ENCODE results near the gene TRIM3.

Gene TRIM3

DNA sequence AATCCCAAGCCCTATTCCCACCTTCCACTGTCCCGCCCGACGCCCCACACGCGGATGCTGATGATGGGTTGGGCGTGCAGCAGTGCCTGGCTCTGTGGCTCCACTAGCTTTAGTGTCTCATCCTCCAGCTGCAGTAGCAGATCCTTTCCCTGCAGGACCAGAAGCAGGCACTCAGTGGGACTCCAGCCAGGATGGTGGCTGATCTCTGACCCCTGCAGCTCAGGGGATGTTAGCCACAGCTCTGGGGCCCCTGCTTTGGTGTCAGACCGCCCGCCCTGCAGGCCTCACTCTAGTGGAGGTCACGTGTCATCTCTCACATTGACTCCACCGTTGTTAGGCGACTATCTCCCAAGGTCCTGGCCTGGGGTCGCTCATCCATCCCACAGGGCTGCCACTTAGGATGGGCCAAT, 71.7 kb downstream of the TRIM3 start:
- H3K4me3 ChIP-seq (ENCODE audit: low read depth, low read length), result no peak overlapping the region
- CTCF ChIA-PET, result interaction anchor here (0.9 to 2.6 kb wide), 7 partner anchors 10 to 49 kb away, joined by 3 to 10 read pairs (median 3); partner anchors contain the start of gene HPX
- TF ChIP-seq, protein P1, sequence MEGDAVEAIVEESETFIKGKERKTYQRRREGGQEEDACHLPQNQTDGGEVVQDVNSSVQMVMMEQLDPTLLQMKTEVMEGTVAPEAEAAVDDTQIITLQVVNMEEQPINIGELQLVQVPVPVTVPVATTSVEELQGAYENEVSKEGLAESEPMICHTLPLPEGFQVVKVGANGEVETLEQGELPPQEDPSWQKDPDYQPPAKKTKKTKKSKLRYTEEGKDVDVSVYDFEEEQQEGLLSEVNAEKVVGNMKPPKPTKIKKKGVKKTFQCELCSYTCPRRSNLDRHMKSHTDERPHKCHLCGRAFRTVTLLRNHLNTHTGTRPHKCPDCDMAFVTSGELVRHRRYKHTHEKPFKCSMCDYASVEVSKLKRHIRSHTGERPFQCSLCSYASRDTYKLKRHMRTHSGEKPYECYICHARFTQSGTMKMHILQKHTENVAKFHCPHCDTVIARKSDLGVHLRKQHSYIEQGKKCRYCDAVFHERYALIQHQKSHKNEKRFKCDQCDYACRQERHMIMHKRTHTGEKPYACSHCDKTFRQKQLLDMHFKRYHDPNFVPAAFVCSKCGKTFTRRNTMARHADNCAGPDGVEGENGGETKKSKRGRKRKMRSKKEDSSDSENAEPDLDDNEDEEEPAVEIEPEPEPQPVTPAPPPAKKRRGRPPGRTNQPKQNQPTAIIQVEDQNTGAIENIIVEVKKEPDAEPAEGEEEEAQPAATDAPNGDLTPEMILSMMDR (IDR thresholded peaks at IDR 0.05; ENCODE audit: insufficient read depth, low read length, missing control alignments), result no peak
- POLR2A ChIA-PET, result interaction anchor here (1.0 to 1.1 kb wide), 2 partner anchors 12 to 80 kb away, joined by 3 read pairs; partner anchors contain the start of gene SMPD1
- DNase-seq (ENCODE audit: low read depth, low spot score), result no peak

- TF ChIP-seq, protein P1 (IDR thresholded peaks at IDR 0.05; ENCODE audit: insufficient read depth, low read length, missing control alignments), result no peak
- DNase-seq (ENCODE audit: low read depth, low spot score), result no peak
- no peak overlapping the region for H3K4me3 ChIP-seq (ENCODE audit: low read depth, low read length)
- ChIA-PET POLR2A (interaction anchor here (1.0 to 1.1 kb wide), 2 partner anchors 11 to 80 kb away, joined by 3 read pairs; partner anchors contain the start of gene SMPD1), CTCF (interaction anchor here (1.0 to 2.4 kb wide), 4 partner anchors 10 to 48 kb away, joined by 3 to 9 read pairs (median 4); no protein-coding TSS in a partner anchor)
Observed at GRCh38 chr11:6401464-6401863, 72.3 kb downstream of the TRIM3 start.

DNA sequence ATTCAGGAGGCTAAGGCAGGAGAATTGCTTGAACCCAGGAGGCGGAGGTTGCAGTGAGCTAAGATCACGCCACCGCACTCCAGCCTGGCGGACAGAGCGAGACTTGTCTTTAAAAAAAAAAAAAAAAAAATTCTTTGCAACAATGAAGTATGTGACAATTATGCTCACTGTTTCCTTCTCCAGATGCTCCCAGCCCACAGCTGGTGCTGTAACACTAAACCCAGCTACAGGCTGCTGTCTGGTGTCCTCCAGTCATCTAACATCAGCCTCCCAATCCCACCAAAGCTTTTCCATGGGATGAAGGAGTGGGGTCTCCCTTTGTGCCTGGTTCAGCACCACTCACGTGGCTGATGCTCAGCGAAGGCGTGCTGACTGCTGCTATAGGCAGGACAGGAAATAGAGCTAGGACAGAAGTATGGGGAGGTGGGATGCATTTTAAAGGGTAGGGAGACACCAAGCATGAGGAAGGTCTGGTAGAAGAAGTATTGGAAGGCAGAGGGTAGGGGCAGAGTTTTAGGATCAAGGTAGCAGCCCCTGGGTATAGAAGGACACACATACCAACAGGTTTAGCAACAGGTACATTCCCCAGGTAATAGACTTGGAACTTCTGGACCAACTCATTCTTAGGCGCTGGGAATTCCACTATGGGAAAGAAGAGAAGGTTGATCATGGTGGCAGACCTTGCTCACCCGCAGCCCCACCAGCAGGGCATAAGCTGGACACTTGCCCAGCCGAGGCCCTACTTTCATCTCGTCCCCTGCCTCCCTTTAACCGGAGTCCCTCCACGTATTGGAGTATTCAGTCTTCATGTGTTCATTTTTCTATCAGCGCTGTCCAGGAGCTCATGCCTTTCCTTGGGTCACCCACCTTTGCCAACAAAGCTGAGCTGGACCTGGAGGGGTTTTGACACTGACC, 73.1 kb downstream of the TRIM3 start:
- CTCF ChIA-PET, result interaction anchor here (1.0 to 2.6 kb wide), 6 partner anchors 10 to 48 kb away, joined by 3 to 14 read pairs (median 4); no protein-coding TSS in a partner anchor
- POLR2A ChIA-PET, result interaction anchor here (1.0 kb wide), 1 partner anchor 11 kb away, joined by 3 read pairs; the partner anchor contains the start of gene SMPD1
- H3K4me3 ChIP-seq (ENCODE audit: low read depth, low read length), result no peak overlapping the region
- TF ChIP-seq, protein P1 (IDR thresholded peaks at IDR 0.05; ENCODE audit: insufficient read depth, low read length, missing control alignments), result no peak
- DNase-seq (ENCODE audit: low read depth, low spot score), result no peak

Measured in AG04449 (cell line).